HG02885 (cell line): ENCODE measurements around the gene FBLN5.

Experiments used
- ATAC-seq: cut with Tn5 transposase; IDR thresholded peaks from one replicate; pipeline ENCODE4 v1.9.1; 2021; ENCODE audit warnings: mild to moderate bottlenecking; ENCODE audit not compliant: unreplicated experiment, poor library complexity

Gene FBLN5

GRCh38 chr14:91835920-91836843 lies 111.3 kb downstream of the FBLN5 start:
- peak; percentile 55 for ATAC-seq

GRCh38 chr14:91835197-91835919 lies 112.1 kb downstream of the FBLN5 start:
- ATAC-seq: peak; percentile 17

GRCh38 chr14:91834571-91834970 lies 112.9 kb downstream of the FBLN5 start:
- no peak for ATAC-seq

- ATAC-seq: no peak
Measured at GRCh38 chr14:91831337-91831736, 116.2 kb downstream of the FBLN5 start.

- ATAC-seq: peak; percentile 79
Measured at GRCh38 chr14:91830777-91831176, 116.7 kb downstream of the FBLN5 start.

GRCh38 chr14:91829511-91829910 lies 118.0 kb downstream of the FBLN5 start:
- ATAC-seq: no peak

- ATAC-seq: no peak
Measured at GRCh38 chr14:91827746-91828145, 119.7 kb downstream of the FBLN5 start.
